Testis (tissue), 2 donors: Measurements from ENCODE around the gene HMGCS2.

Experiments
- POLR2A ChIP-seq: fragments of 450-650 bp; IDR thresholded peaks from one replicate; pipeline ENCODE4 v1.6.1; 2017; ENCODE audit warnings: antibody characterized with exemption, mild to moderate bottlenecking, moderate library complexity
- TF ChIP-seq, protein P1 (sequence below), 3 experiments: fragments of 450-650 bp in 2 of 3; fragments of 200-600 bp in 1 of 3; sonication (generic) in 1 of 3; IDR thresholded peaks; one replicate each; pipeline ENCODE4 v1.5.1; 2016 to 2019; ENCODE audit warnings: antibody characterized with exemption in 3 of 3, mild to moderate bottlenecking in 2 of 3, moderate library complexity in 1 of 3

DNA sequence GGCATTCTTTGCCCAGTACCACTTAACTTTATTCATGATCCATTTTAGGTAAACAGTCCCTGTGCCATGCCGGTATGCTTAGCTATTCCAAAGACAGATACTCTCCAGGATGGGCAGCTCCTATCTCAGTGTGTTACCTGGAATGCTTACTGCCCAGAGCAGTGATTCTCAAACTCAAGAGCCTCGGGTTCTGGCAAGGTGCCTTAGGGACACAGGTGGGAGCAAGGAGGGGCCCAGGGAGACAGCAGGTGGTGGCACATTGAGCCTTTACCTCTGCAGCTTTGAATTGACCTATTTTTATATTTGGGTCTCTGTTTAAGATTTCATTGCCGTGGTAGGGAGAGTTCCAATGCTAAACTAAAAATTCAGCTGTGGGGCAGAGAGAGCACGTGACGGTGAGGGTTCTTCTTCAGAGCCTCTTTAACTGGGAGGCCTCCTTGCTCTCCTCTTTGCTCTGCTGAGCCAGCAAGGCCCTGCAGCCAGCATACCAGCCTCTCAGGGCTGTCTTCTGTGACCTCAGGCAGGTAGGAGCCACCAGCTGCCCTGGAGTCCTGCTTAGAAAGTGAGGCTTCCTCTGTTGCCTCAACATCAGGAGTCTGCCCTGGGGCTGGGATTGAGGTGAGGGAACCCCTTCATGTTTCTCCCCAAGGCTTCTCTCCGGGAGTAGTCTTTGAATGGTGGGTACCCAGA, 36.8 kb downstream of the HMGCS2 start:
- TF ChIP-seq, protein P1, sequence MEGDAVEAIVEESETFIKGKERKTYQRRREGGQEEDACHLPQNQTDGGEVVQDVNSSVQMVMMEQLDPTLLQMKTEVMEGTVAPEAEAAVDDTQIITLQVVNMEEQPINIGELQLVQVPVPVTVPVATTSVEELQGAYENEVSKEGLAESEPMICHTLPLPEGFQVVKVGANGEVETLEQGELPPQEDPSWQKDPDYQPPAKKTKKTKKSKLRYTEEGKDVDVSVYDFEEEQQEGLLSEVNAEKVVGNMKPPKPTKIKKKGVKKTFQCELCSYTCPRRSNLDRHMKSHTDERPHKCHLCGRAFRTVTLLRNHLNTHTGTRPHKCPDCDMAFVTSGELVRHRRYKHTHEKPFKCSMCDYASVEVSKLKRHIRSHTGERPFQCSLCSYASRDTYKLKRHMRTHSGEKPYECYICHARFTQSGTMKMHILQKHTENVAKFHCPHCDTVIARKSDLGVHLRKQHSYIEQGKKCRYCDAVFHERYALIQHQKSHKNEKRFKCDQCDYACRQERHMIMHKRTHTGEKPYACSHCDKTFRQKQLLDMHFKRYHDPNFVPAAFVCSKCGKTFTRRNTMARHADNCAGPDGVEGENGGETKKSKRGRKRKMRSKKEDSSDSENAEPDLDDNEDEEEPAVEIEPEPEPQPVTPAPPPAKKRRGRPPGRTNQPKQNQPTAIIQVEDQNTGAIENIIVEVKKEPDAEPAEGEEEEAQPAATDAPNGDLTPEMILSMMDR (IDR thresholded peaks at IDR 0.05): no peak
- TF ChIP-seq POLR2A: no peak
